Gastrocnemius medialis (tissue), 4 donors: ENCODE results near the gene GPR61. TPM values are rescaled to one million over a fixed set of nuclear protein-coding genes. Genes with fewer than 3 reads are reported as not detected.

ENCODE experiments used
- ATAC-seq, 2 donors: fragments of 150-250 bp; one replicate each; pipeline ENCODE4 v1.9.1; 2016
- DNase-seq, 2 donors: peaks; one replicate each; pipeline ENCODE4 v3.0.0-alpha.2; 2019
- H3K27ac ChIP-seq, 4 donors: fragments of 200-600 bp; sonication (generic); 1 replicate in 1 of 4; 2 replicates in 3 of 4; pipeline ENCODE4 v1.5.1; 2016 to 2018; ENCODE audit warnings: mild to moderate bottlenecking in 2 of 4, moderate library complexity in 1 of 4
- H3K27me3 ChIP-seq, 3 donors: fragments of 200-600 bp; sonication (generic) in 2 of 3; 1 replicate in 1 of 3; 2 replicates in 2 of 3; pipeline versions ENCODE4 v1.5.1 to v1.6.0; 2016 to 2019; ENCODE audit warnings: mild to moderate bottlenecking in 1 of 3, moderate library complexity in 1 of 3
- H3K36me3 ChIP-seq, 2 donors: fragments of 200-600 bp; sonication (generic) in 1 of 2; one replicate each; pipeline ENCODE4 v1.5.1; 2017 to 2018
- H3K4me1 ChIP-seq, 2 donors: fragments of 200-600 bp; sonication (generic) in 1 of 2; one replicate each; pipeline ENCODE4 v1.5.1; 2016 to 2017; ENCODE audit warnings: mild to moderate bottlenecking in 2 of 2
- H3K4me3 ChIP-seq, 4 donors: fragments of 200-600 bp; sonication (generic) in 3 of 4; 1 replicate in 1 of 4; 2 replicates in 3 of 4; pipeline ENCODE4 v1.5.1; 2016 to 2019; ENCODE audit warnings: mild to moderate bottlenecking in 2 of 4
- H3K9me3 ChIP-seq, 3 donors: fragments of 200-600 bp; sonication (generic) in 2 of 3; 1 replicate in 1 of 3; 2 replicates in 2 of 3; pipeline ENCODE4 v1.5.1; 2016 to 2019
- CTCF ChIP-seq, 5 experiments: fragments of 450-650 bp in 3 of 5; fragments of 200-600 bp in 2 of 5; sonication (generic) in 2 of 5; IDR thresholded peaks in 4 of 5; conservative IDR thresholded peaks in 1 of 5; 1 replicate in 4 of 5; 2 replicates in 1 of 5; pipeline ENCODE4 v1.5.1; 2016 to 2019; ENCODE audit warnings: antibody characterized with exemption in 5 of 5, mild to moderate bottlenecking in 3 of 5, moderate library complexity in 3 of 5
- POLR2A ChIP-seq, 2 donors: fragments of 450-650 bp; IDR thresholded peaks; one replicate each; pipeline ENCODE4 v1.6.1; 2017; ENCODE audit warnings: antibody characterized with exemption in 2 of 2, mild to moderate bottlenecking in 2 of 2, moderate library complexity in 2 of 2
- in situ Hi-C, 4 donors: fragments of 200-750 bp; cut with MboI; loops; one replicate each; pipeline versions ENCODE4 v1.15.0 to v1.8.0; 2017; ENCODE audit warnings: low sequenced_read_pairs in 4 of 4
- intact Hi-C: fragments of 100-400 bp; cut with DNase I; formaldehyde crosslinking; loops from one replicate; pipeline ENCODE4 v1.15.1; 2023; ENCODE audit warnings: low total_unique reads
- total RNA-seq, 4 donors: library from RNA; depleted of rRNA; stranded (reverse); fragments of >200 nt; gene quantifications; one replicate each; pipeline versions ENCODE4 v1.1.0 to v1.2.3, GENCODE V29; 2016

GPR61 gene
- total RNA-seq, 4 donors from 2014 or later = not detected

- no peaks in the 10 kb centered on the region for H3K27me3 ChIP-seq
- no peak overlapping the region for H3K4me3 ChIP-seq
- ATAC-seq (no peak), DNase-seq (no peak)
- H3K9me3 ChIP-seq = no peaks in the 10 kb centered on the region
- no peaks in the 10 kb centered on the region for H3K36me3 ChIP-seq
- no peak for TF ChIP-seq CTCF (IDR thresholded peaks at IDR 0.05 in 4 of 5, conservative IDR thresholded peaks at IDR 0.05 in 1 of 5)
- no peak for TF ChIP-seq POLR2A (IDR thresholded peaks at IDR 0.05)
- intact Hi-C loops = no loop called here
- peaks cover 27 to 31% of the 10 kb centered on the region in 2 donors for H3K4me1 ChIP-seq
- no peak overlapping the region for H3K27ac ChIP-seq
- in situ Hi-C loops = loop anchor here (5.0 to 25.0 kb wide), 6 partner anchors 84 to 446 kb away; partner anchors contain the start of genes GSTM4 (in 3 of the 4), AHCYL1 (in 1 of the 4) and PSRC1 (in 1 of the 4)
Measured at GRCh38 chr1:109541102-109541501, 1.4 kb downstream of the GPR61 start.

GRCh38 chr1:109542657-109543056 is 3.0 kb downstream of the GPR61 start:
- no peaks in the 10 kb centered on the region for H3K27me3 ChIP-seq
- TF ChIP-seq CTCF (IDR thresholded peaks at IDR 0.05 in 4 of 5, conservative IDR thresholded peaks at IDR 0.05 in 1 of 5) = no peak
- no peak for TF ChIP-seq POLR2A (IDR thresholded peaks at IDR 0.05)
- in situ Hi-C loops = loop anchor here (5.0 to 25.0 kb wide), 6 partner anchors 82 to 445 kb away; partner anchors contain the start of genes GSTM4 (in 3 of the 4), AHCYL1 (in 1 of the 4) and PSRC1 (in 1 of the 4)
- DNase-seq = no peak
- H3K36me3 ChIP-seq = no peaks in the 10 kb centered on the region
- no peak overlapping the region for H3K27ac ChIP-seq
- peaks cover 28 to 33% of the 10 kb centered on the region in 2 donors for H3K4me1 ChIP-seq
- no peak for ATAC-seq
- no peak overlapping the region for H3K4me3 ChIP-seq
- intact Hi-C loops = no loop called here
- H3K9me3 ChIP-seq = no peaks in the 10 kb centered on the region

GRCh38 chr1:109543283-109543987 is 3.8 kb downstream of the GPR61 start:
- TF ChIP-seq CTCF (IDR thresholded peaks at IDR 0.05 in 4 of 5, conservative IDR thresholded peaks at IDR 0.05 in 1 of 5) (no peak), POLR2A (IDR thresholded peaks at IDR 0.05) (no peak)
- Histone ChIP-seq H3K36me3 (no peaks in the 10 kb centered on the region), H3K27me3 (no peaks in the 10 kb centered on the region), H3K9me3 (no peaks in the 10 kb centered on the region), H3K4me3 (no peak overlapping the region), H3K4me1 (peaks cover 26 to 34% of the 10 kb centered on the region in 2 donors), H3K27ac (no peak overlapping the region)
- DNase-seq (no peak), ATAC-seq (no peak)
- in situ Hi-C loops = loop anchor here (5.0 to 25.0 kb wide), 6 partner anchors 81 to 444 kb away; partner anchors contain the start of genes GSTM4 (in 3 of the 4), AHCYL1 (in 1 of the 4) and PSRC1 (in 1 of the 4)
- intact Hi-C loops = no loop called here

DNA sequence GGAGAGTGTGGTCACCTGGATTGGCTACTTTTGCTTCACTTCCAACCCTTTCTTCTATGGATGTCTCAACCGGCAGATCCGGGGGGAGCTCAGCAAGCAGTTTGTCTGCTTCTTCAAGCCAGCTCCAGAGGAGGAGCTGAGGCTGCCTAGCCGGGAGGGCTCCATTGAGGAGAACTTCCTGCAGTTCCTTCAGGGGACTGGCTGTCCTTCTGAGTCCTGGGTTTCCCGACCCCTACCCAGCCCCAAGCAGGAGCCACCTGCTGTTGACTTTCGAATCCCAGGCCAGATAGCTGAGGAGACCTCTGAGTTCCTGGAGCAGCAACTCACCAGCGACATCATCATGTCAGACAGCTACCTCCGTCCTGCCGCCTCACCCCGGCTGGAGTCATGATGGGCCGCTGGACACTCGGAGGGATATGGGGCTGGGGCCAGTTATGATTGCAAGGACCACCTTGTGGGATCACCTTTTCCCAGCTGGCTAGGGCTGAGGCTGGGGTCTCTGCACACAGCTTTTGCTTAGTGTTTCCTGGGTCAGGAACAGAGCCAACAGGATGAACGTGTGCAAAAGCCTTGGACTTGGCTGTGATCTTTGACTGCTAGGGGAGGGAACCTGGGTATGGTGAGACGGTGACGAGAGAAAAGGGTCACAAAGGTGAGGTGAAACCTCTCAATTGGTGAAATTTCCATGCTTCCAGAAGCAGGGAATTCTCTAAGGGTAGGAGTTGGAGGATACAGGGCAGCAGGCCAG is 4.5 kb downstream of the GPR61 start:
- TF ChIP-seq POLR2A (IDR thresholded peaks at IDR 0.05) (no peak), CTCF (IDR thresholded peaks at IDR 0.05 in 4 of 5, conservative IDR thresholded peaks at IDR 0.05 in 1 of 5) (no peak)
- Histone ChIP-seq H3K27ac (no peak overlapping the region), H3K4me3 (no peak overlapping the region), H3K36me3 (no peaks in the 10 kb centered on the region), H3K4me1 (peaks cover 26 to 34% of the 10 kb centered on the region in 2 donors), H3K9me3 (no peaks in the 10 kb centered on the region), H3K27me3 (no peaks in the 10 kb centered on the region)
- intact Hi-C loops = no loop called here
- in situ Hi-C loops = loop anchor here (5.0 to 25.0 kb wide), 6 partner anchors 81 to 443 kb away; partner anchors contain the start of genes GSTM4 (in 3 of the 4), AHCYL1 (in 1 of the 4) and PSRC1 (in 1 of the 4)
- DNase-seq = no peak
- ATAC-seq = no peak
